ENCODE data around the gene ATP2B3. TPM values are rescaled to one million over a fixed set of nuclear protein-coding genes. Genes with fewer than 3 reads are reported as not detected.

The ATP2B3 gene
- total RNA-seq, 1 experiment from 2014 or later = 0.35 TPM

DNA sequence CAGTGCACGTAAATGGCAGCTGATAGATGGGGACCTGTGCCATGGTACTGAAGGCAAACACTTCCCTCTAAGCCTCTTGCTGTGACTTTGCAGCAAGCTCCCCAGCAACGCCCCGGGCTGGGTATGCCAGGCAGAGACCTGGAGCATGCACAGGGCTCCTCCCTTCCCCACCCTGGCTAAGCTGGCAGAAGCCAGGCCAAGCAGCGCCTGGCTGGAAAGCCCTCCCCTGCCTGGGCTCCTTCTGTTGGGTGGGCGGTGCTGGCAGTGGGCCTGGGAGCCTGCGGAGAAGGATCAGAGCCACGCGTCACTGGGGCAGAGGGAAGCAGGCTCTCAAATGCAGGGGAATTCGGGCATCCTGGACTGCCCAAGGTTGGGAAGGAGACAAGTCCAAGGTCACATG, 3.6 kb downstream of the ATP2B3 start:
- Histone ChIP-seq H2BK15ac (ENCODE audit: low read depth, low read length) (no peak overlapping the region), H3K79me2 (ENCODE audit: insufficient read depth, low read length) (no peaks in the 10 kb centered on the region)
- WGBS (ENCODE audit: extremely low coverage, insufficient read length, low lambda C conversion rate) = no CpG with 5 or more reads among the region's 9 CpGs

More for the DNA sequence above, 3.6 kb downstream of the ATP2B3 start:
- TF ChIP-seq, protein P1, sequence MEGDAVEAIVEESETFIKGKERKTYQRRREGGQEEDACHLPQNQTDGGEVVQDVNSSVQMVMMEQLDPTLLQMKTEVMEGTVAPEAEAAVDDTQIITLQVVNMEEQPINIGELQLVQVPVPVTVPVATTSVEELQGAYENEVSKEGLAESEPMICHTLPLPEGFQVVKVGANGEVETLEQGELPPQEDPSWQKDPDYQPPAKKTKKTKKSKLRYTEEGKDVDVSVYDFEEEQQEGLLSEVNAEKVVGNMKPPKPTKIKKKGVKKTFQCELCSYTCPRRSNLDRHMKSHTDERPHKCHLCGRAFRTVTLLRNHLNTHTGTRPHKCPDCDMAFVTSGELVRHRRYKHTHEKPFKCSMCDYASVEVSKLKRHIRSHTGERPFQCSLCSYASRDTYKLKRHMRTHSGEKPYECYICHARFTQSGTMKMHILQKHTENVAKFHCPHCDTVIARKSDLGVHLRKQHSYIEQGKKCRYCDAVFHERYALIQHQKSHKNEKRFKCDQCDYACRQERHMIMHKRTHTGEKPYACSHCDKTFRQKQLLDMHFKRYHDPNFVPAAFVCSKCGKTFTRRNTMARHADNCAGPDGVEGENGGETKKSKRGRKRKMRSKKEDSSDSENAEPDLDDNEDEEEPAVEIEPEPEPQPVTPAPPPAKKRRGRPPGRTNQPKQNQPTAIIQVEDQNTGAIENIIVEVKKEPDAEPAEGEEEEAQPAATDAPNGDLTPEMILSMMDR (conservative IDR thresholded peaks at IDR 0.05) = no peak
- DNase-seq = no peak
- Histone ChIP-seq H2BK20ac (ENCODE audit: low read depth, low read length, poor library complexity, severe bottlenecking) (no peak overlapping the region), H2AK5ac (ENCODE audit: insufficient read length, low read length) (no peak overlapping the region), H3K9me3 (ENCODE audit: control insufficient read depth, low read depth, low read length) (peaks cover 53% of the 10 kb centered on the region), H3K9ac (ENCODE audit: extremely low read depth, insufficient read length, low read length) (no peak overlapping the region), H4K5ac (ENCODE audit: insufficient read length, low read depth, low read length) (no peak overlapping the region), H3K23ac (ENCODE audit: insufficient read length, low read depth, low read length) (no peak overlapping the region), H3K4me1 (ENCODE audit: insufficient read depth, low read length) (no peaks in the 10 kb centered on the region), H3T11ph (ENCODE audit: low read length) (no peak overlapping the region), H3K27me3 (ENCODE audit: insufficient read depth, low read length) (peaks cover 13% of the 10 kb centered on the region; the same call in 1 of the 2 replicates), H2BK12ac (ENCODE audit: insufficient read length, low read depth, low read length) (no peak overlapping the region), H2BK5ac (ENCODE audit: insufficient read length, low read length) (no peak overlapping the region), H3K14ac (ENCODE audit: insufficient read depth, low read length) (no peak overlapping the region; the same call in 1 of the 2 replicates), H4K8ac (replicated peaks; ENCODE audit: insufficient read length, low read depth, low read length) (no peak overlapping the region), H3K79me1 (ENCODE audit: insufficient read depth, low read depth, low read length, poor library complexity, severe bottlenecking) (no peaks in the 10 kb centered on the region), H4K20me1 (ENCODE audit: control insufficient read depth, insufficient read depth, insufficient read length) (no peaks in the 10 kb centered on the region), H3K23me2 (ENCODE audit: insufficient read length, low read depth, low read length, poor library complexity, severe bottlenecking) (peaks cover 4% of the 10 kb centered on the region), H3K18ac (ENCODE audit: insufficient read length, low read depth, low read length) (no peak overlapping the region), H4K91ac (ENCODE audit: insufficient read length, low read depth, low read length) (no peak overlapping the region), H3K4ac (ENCODE audit: low read depth, low read length) (no peak overlapping the region), H2AFZ (ENCODE audit: low read length) (no peak overlapping the region), H3K56ac (ENCODE audit: insufficient read length, low read depth, low read length) (no peak overlapping the region), H2BK120ac (ENCODE audit: low read depth, low read length, poor library complexity, severe bottlenecking) (no peak overlapping the region), H3K4me2 (ENCODE audit: insufficient read depth, insufficient read length, low read length) (no peak overlapping the region), H3K27ac (ENCODE audit: insufficient read length, low read depth, low read length) (no peak overlapping the region)
- 0 out of 4 replicates have a peak, but pooled peaks cover 0 to 4% of the 10 kb centered on the region in 2 experiments for H3K4me1 Mint-ChIP-seq
- H3K27ac Mint-ChIP-seq = no peak overlapping the region
- H3K27me3 Mint-ChIP-seq (ENCODE audit: low read depth) = peaks cover 58% of the 10 kb centered on the region
- H3K9me3 Mint-ChIP-seq = peaks cover 58 to 60% of the 10 kb centered on the region in 2 experiments
- H3K36me3 Mint-ChIP-seq (ENCODE audit: insufficient read depth in 1 of 3, low read depth in 3 of 3) = peaks cover 2 to 6% (median 4%) of the 10 kb centered on the region in 3 experiments; a peak in 6 of 7 replicates
- H3K4me3 Mint-ChIP-seq = no peak overlapping the region

Measured in H9 (cell line).